Lower lobe of right lung (tissue), 2 donors: ENCODE measurements around the gene M1AP. TPM values are rescaled to one million over a fixed set of nuclear protein-coding genes. Genes with fewer than 3 reads are reported as not detected.

Source experiments
- ATAC-seq, 2 donors: fragments of 200-7000 bp; cut with Tn5 transposase; one replicate each; pipeline ENCODE4 v1.9.1; 2020 to 2022; ENCODE audit warnings: mild to moderate bottlenecking in 2 of 2, moderate library complexity in 2 of 2
- DNase-seq: peaks from one replicate; pipeline ENCODE4 v3.0.0-alpha.2; 2020
- H3K27ac ChIP-seq: fragments of 200-600 bp; one replicate; pipeline ENCODE4 v1.8.0; 2022
- H3K27me3 ChIP-seq: fragments of 200-600 bp; one replicate; pipeline ENCODE4 v1.8.0; 2022; ENCODE audit warnings: low read depth
- H3K36me3 ChIP-seq: fragments of 200-600 bp; one replicate; pipeline ENCODE4 v1.8.0; 2022; ENCODE audit warnings: mild to moderate bottlenecking
- H3K4me1 ChIP-seq: fragments of 200-600 bp; one replicate; pipeline ENCODE4 v1.8.0; 2022
- H3K4me3 ChIP-seq: fragments of 200-600 bp; one replicate; pipeline ENCODE4 v1.8.0; 2022; ENCODE audit warnings: mild to moderate bottlenecking
- H3K9me3 ChIP-seq: fragments of 200-600 bp; one replicate; pipeline ENCODE4 v1.8.0; 2022
- CTCF ChIP-seq: fragments of 200-600 bp; IDR thresholded peaks from one replicate; pipeline ENCODE4 v1.8.0; 2022; ENCODE audit warnings: antibody characterized with exemption, mild to moderate bottlenecking
- intact Hi-C: fragments of 100-400 bp; cut with DNase I; formaldehyde crosslinking; loops from one replicate; pipeline ENCODE4 v1.11.0; 2022
- total RNA-seq: library from RNA; stranded (reverse); fragmentation: NEBNext Ultra II Directional; extraction: Animal tissue kit (Norgen Biotek cat#: 25700); gene quantifications from one replicate; pipeline ENCODE4 v1.2.1, GENCODE V29; 2021
- donor health status: DM: no; HTN: yes; CAD: no; lungs with severe emphysema.

The M1AP gene
- total RNA-seq, 1 donor from 2014 or later: 1.8 TPM

GRCh38 chr2:74693213-74693612, 45.1 kb upstream of the M1AP start:
- Histone ChIP-seq H3K36me3 (no peaks in the 10 kb centered on the region), H3K4me3 (no peak overlapping the region), H3K27me3 (no peaks in the 10 kb centered on the region), H3K4me1 (no peaks in the 10 kb centered on the region), H3K27ac (no peak overlapping the region), H3K9me3 (no peaks in the 10 kb centered on the region)
- intact Hi-C loops: no loop called here
- no peak for DNase-seq
- no peak for TF ChIP-seq CTCF
- no peak for ATAC-seq

GRCh38 chr2:74691929-74692328, 43.8 kb upstream of the M1AP start:
- Histone ChIP-seq H3K27ac (no peak overlapping the region), H3K4me1 (no peaks in the 10 kb centered on the region), H3K27me3 (no peaks in the 10 kb centered on the region), H3K9me3 (no peaks in the 10 kb centered on the region), H3K36me3 (no peaks in the 10 kb centered on the region), H3K4me3 (no peak overlapping the region)
- intact Hi-C loops: no loop called here
- no peak for TF ChIP-seq CTCF
- DNase-seq (no peak), ATAC-seq (no peak)

GRCh38 chr2:74690571-74690970, 42.4 kb upstream of the M1AP start:
- ATAC-seq: peak; percentile 81 to 87
- no peaks in the 10 kb centered on the region for H3K36me3 ChIP-seq
- no peak for DNase-seq
- H3K4me1 ChIP-seq: no peaks in the 10 kb centered on the region
- peak; percentile 71 for TF ChIP-seq CTCF
- no peak overlapping the region for H3K4me3 ChIP-seq
- no peaks in the 10 kb centered on the region for H3K27me3 ChIP-seq
- H3K9me3 ChIP-seq: no peaks in the 10 kb centered on the region
- no peak overlapping the region for H3K27ac ChIP-seq
- intact Hi-C loops: no loop called here

GRCh38 chr2:74689671-74690070, 41.5 kb upstream of the M1AP start:
- Histone ChIP-seq H3K4me3 (no peak overlapping the region), H3K9me3 (no peaks in the 10 kb centered on the region), H3K27ac (no peak overlapping the region), H3K27me3 (no peaks in the 10 kb centered on the region), H3K36me3 (no peaks in the 10 kb centered on the region), H3K4me1 (no peaks in the 10 kb centered on the region)
- no peak for TF ChIP-seq CTCF
- DNase-seq: no peak
- intact Hi-C loops: no loop called here
- no peak for ATAC-seq

GRCh38 chr2:74688881-74689280, 40.8 kb upstream of the M1AP start:
- Histone ChIP-seq H3K4me1 (no peaks in the 10 kb centered on the region), H3K9me3 (no peaks in the 10 kb centered on the region), H3K27me3 (no peaks in the 10 kb centered on the region), H3K27ac (no peak overlapping the region), H3K4me3 (no peak overlapping the region), H3K36me3 (no peaks in the 10 kb centered on the region)
- TF ChIP-seq CTCF: no peak
- ATAC-seq (no peak), DNase-seq (no peak)
- intact Hi-C loops: no loop called here

GRCh38 chr2:74685408-74685807, 37.3 kb upstream of the M1AP start:
- no peak overlapping the region for H3K4me3 ChIP-seq
- ATAC-seq (no peak), DNase-seq (no peak)
- TF ChIP-seq CTCF: no peak
- H3K36me3 ChIP-seq: peaks cover 7% of the 10 kb centered on the region
- H3K27ac ChIP-seq: no peak overlapping the region
- intact Hi-C loops: no loop called here
- H3K9me3 ChIP-seq: no peaks in the 10 kb centered on the region
- H3K27me3 ChIP-seq: no peaks in the 10 kb centered on the region
- H3K4me1 ChIP-seq: no peaks in the 10 kb centered on the region
